Measurements from ENCODE around the gene ST6GALNAC6.

GRCh38 chr9:127847833-127848755 is 51.3 kb downstream of the ST6GALNAC6 start:
- TF ChIP-seq POLR2A (IDR thresholded peaks at IDR 0.05) (no peak), CTCF (IDR thresholded peaks at IDR 0.05) (no peak), EP300 (IDR thresholded peaks at IDR 0.05) (no peak), POLR2AphosphoS5 (IDR thresholded peaks at IDR 0.05) (no peak)

Data from sigmoid colon (tissue), 4 donors.